ENCODE measurements around the gene TBC1D12. TPM values are rescaled to one million over a fixed set of nuclear protein-coding genes. Genes with fewer than 3 reads are reported as not detected.

Gene TBC1D12
- total RNA-seq, 2 experiments from 2014 or later: 0.27 to 0.42 TPM

- no peak overlapping the region for H3K4me3 Mint-ChIP-seq
- CTCF ChIA-PET: no interaction called here
Observed at GRCh38 chr10:94500063-94500462, 97.7 kb downstream of the TBC1D12 start.

GRCh38 chr10:94521276-94522250, 119.2 kb downstream of the TBC1D12 start:
- no peak overlapping the region for H3K27ac Mint-ChIP-seq
- H3K27me3 Mint-ChIP-seq: peaks cover 15% of the 10 kb centered on the region
- Histone ChIP-seq H3K27ac (ENCODE audit: low read depth in 1 of 2, low read length in 2 of 2) (no peak overlapping the region), H3K9me3 (ENCODE audit: control insufficient read depth in 1 of 2, insufficient read depth in 1 of 2, low read length in 2 of 2) (no peaks in the 10 kb centered on the region), H3K36me3 (ENCODE audit: insufficient read depth, low read length) (no peaks in the 10 kb centered on the region), H3K4me3 (ENCODE audit: low read length) (no peak overlapping the region), H3K4me1 (ENCODE audit: insufficient read depth, low read length) (no peaks in the 10 kb centered on the region), H3K27me3 (ENCODE audit: control insufficient read depth in 1 of 2, insufficient read depth in 2 of 2, low read length in 2 of 2) (no peaks in the 10 kb centered on the region)
- no peaks in the 10 kb centered on the region for H3K9me3 Mint-ChIP-seq
- intact Hi-C loops (cut with DNase I, micrococcal nuclease): no loop called here
- DNase-seq (no peak), ATAC-seq (ENCODE audit: poor library complexity) (no peak)
- H3K36me3 Mint-ChIP-seq (ENCODE audit: low read depth): no peaks in the 10 kb centered on the region
- CTCF ChIA-PET: no interaction called here
- H3K4me1 Mint-ChIP-seq (ENCODE audit: low read depth): no peaks in the 10 kb centered on the region
- no peak overlapping the region for H3K4me3 Mint-ChIP-seq
- POLR2A ChIA-PET: interaction anchor here (1.2 kb wide), 1 partner anchor 12 kb away, joined by 3 read pairs; no protein-coding TSS in a partner anchor
- TF ChIP-seq, protein P1, sequence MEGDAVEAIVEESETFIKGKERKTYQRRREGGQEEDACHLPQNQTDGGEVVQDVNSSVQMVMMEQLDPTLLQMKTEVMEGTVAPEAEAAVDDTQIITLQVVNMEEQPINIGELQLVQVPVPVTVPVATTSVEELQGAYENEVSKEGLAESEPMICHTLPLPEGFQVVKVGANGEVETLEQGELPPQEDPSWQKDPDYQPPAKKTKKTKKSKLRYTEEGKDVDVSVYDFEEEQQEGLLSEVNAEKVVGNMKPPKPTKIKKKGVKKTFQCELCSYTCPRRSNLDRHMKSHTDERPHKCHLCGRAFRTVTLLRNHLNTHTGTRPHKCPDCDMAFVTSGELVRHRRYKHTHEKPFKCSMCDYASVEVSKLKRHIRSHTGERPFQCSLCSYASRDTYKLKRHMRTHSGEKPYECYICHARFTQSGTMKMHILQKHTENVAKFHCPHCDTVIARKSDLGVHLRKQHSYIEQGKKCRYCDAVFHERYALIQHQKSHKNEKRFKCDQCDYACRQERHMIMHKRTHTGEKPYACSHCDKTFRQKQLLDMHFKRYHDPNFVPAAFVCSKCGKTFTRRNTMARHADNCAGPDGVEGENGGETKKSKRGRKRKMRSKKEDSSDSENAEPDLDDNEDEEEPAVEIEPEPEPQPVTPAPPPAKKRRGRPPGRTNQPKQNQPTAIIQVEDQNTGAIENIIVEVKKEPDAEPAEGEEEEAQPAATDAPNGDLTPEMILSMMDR (IDR thresholded peaks at IDR 0.05): no peak

More at GRCh38 chr10:94500063-94500462, 97.7 kb downstream of the TBC1D12 start:
- Mint-ChIP-seq H3K36me3 (ENCODE audit: low read depth) (no peaks in the 10 kb centered on the region), H3K4me1 (ENCODE audit: low read depth) (no peaks in the 10 kb centered on the region), H3K27ac (no peak overlapping the region), H3K27me3 (peaks cover 6% of the 10 kb centered on the region), H3K9me3 (no peaks in the 10 kb centered on the region)
- Histone ChIP-seq H3K4me3 (ENCODE audit: low read length) (no peak overlapping the region), H3K27me3 (ENCODE audit: control insufficient read depth in 1 of 2, insufficient read depth in 2 of 2, low read length in 2 of 2) (no peaks in the 10 kb centered on the region), H3K9me3 (ENCODE audit: control insufficient read depth in 1 of 2, insufficient read depth in 1 of 2, low read length in 2 of 2) (no peaks in the 10 kb centered on the region), H3K36me3 (ENCODE audit: insufficient read depth, low read length) (no peaks in the 10 kb centered on the region), H3K27ac (ENCODE audit: low read depth in 1 of 2, low read length in 2 of 2) (no peak overlapping the region), H3K4me1 (ENCODE audit: insufficient read depth, low read length) (no peaks in the 10 kb centered on the region)
- TF ChIP-seq, protein P1 (IDR thresholded peaks at IDR 0.05): no peak
- no peak for DNase-seq
- POLR2A ChIA-PET: no interaction called here
- ATAC-seq (ENCODE audit: poor library complexity): no peak
- intact Hi-C loops (cut with DNase I, micrococcal nuclease): no loop called here

DNA sequence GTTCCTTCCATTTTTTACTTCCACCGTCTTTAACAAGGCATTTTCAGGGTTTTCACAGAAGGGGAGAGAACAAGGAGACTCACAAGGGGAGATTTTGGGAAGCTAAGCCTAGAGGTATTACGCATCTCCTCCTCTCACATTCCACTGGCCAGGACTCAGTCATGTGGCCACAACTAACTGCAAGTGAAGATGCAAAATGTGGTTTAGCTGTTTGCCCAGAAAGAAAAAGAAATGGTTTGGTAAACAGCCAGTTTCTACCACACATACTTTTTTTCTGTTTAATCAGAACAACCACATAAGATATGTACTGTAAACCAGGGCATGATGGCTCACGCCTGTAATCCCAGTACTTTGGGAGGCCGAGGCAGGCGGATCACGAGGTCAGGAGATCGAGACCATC, 121.8 kb downstream of the TBC1D12 start:
- TF ChIP-seq, protein P1 (IDR thresholded peaks at IDR 0.05): no peak
- Mint-ChIP-seq H3K4me1 (ENCODE audit: low read depth) (no peaks in the 10 kb centered on the region), H3K36me3 (ENCODE audit: low read depth) (no peaks in the 10 kb centered on the region)

More for the DNA sequence above, 121.8 kb downstream of the TBC1D12 start:
- Histone ChIP-seq H3K27me3 (ENCODE audit: control insufficient read depth in 1 of 2, insufficient read depth in 2 of 2, low read length in 2 of 2) (no peaks in the 10 kb centered on the region), H3K9me3 (ENCODE audit: control insufficient read depth in 1 of 2, insufficient read depth in 1 of 2, low read length in 2 of 2) (no peaks in the 10 kb centered on the region), H3K27ac (ENCODE audit: low read depth in 1 of 2, low read length in 2 of 2) (no peak overlapping the region), H3K36me3 (ENCODE audit: insufficient read depth, low read length) (no peaks in the 10 kb centered on the region), H3K4me1 (ENCODE audit: insufficient read depth, low read length) (no peaks in the 10 kb centered on the region), H3K4me3 (ENCODE audit: low read length) (no peak overlapping the region)
- ATAC-seq (ENCODE audit: poor library complexity): no peak
- peaks cover 28% of the 10 kb centered on the region for H3K27me3 Mint-ChIP-seq
- H3K4me3 Mint-ChIP-seq: no peak overlapping the region
- ChIA-PET POLR2A (no interaction called here), CTCF (no interaction called here)
- no peak for DNase-seq
- intact Hi-C loops (cut with DNase I, micrococcal nuclease): no loop called here
- no peak overlapping the region for H3K27ac Mint-ChIP-seq
- H3K9me3 Mint-ChIP-seq: no peaks in the 10 kb centered on the region

Data from CD4-positive, alpha-beta T cell (primary cell).